Brain microvascular endothelial cell (primary cell): ENCODE measurements around the gene KRT80.

Source experiments
- DNase-seq: peaks from one replicate; pipeline ENCODE4 v3.0.0-alpha.2; 2020
- H3K27ac ChIP-seq: fragments of 250-450 bp; sonication (Bioruptor Pico); 2 replicates; pipeline ENCODE4 v1.5.1; 2020; ENCODE audit warnings: mild to moderate bottlenecking, moderate library complexity
- H3K27me3 ChIP-seq: fragments of 250-450 bp; sonication (Bioruptor Pico); replicated peaks from 2 replicates; pipeline ENCODE4 v1.5.1; 2020; ENCODE audit warnings: mild to moderate bottlenecking
- H3K36me3 ChIP-seq: fragments of 250-450 bp; sonication (Bioruptor Pico); replicated peaks from 2 replicates; pipeline ENCODE4 v1.5.1; 2020; ENCODE audit warnings: mild to moderate bottlenecking
- H3K4me3 ChIP-seq: 2 replicates; pipeline ENCODE4 v1.5.1; 2011; ENCODE audit warnings: low read depth, mild to moderate bottlenecking, control low read depth, low read length, moderate library complexity
- CTCF ChIP-seq: IDR thresholded peaks from 2 replicates; pipeline ENCODE4 v1.5.1; 2011; ENCODE audit warnings: low read depth, mild to moderate bottlenecking, moderate library complexity, low read length, control low read depth, inconsistent platforms; ENCODE audit errors: missing control alignments
- in situ Hi-C: cut with HindIII; loops from 2 replicates; pipeline ENCODE4 v1.10.0; 2017; ENCODE audit warnings: low sequenced_read_pairs, low pct_ligation_motif_present

KRT80 gene

GRCh38 chr12:52132754-52133161 lies 59.1 kb downstream of the KRT80 start:
- in situ Hi-C loops: no loop called here
- no peaks in the 10 kb centered on the region for H3K27me3 ChIP-seq
- DNase-seq: no peak
- H3K27ac ChIP-seq: no peak overlapping the region
- no peaks in the 10 kb centered on the region for H3K36me3 ChIP-seq
- TF ChIP-seq CTCF: no peak
- no peak overlapping the region for H3K4me3 ChIP-seq

- no peak for DNase-seq
- no peaks in the 10 kb centered on the region for H3K27me3 ChIP-seq
- TF ChIP-seq CTCF: no peak
- no peaks in the 10 kb centered on the region for H3K36me3 ChIP-seq
- in situ Hi-C loops: no loop called here
- no peak overlapping the region for H3K4me3 ChIP-seq
- no peak overlapping the region for H3K27ac ChIP-seq
These were observed 61.1 kb downstream of the KRT80 start for GRCh38 chr12:52130711-52131110.

- no peak for TF ChIP-seq CTCF
- no peak for DNase-seq
- no peak overlapping the region for H3K27ac ChIP-seq
- H3K4me3 ChIP-seq: no peak overlapping the region
- in situ Hi-C loops: no loop called here
- H3K27me3 ChIP-seq: no peaks in the 10 kb centered on the region
- H3K36me3 ChIP-seq: no peaks in the 10 kb centered on the region
These were observed 63.9 kb downstream of the KRT80 start for GRCh38 chr12:52127683-52128450.

GRCh38 chr12:52126605-52127578 lies 64.9 kb downstream of the KRT80 start:
- no peak overlapping the region for H3K4me3 ChIP-seq
- no peak for TF ChIP-seq CTCF
- no peaks in the 10 kb centered on the region for H3K36me3 ChIP-seq
- DNase-seq: peak; percentile 24
- in situ Hi-C loops: no loop called here
- H3K27me3 ChIP-seq: no peaks in the 10 kb centered on the region
- no peak overlapping the region for H3K27ac ChIP-seq

- TF ChIP-seq CTCF: no peak
- no peaks in the 10 kb centered on the region for H3K27me3 ChIP-seq
- H3K27ac ChIP-seq: no peak overlapping the region
- in situ Hi-C loops: no loop called here
- no peaks in the 10 kb centered on the region for H3K36me3 ChIP-seq
- DNase-seq: no peak
- no peak overlapping the region for H3K4me3 ChIP-seq
These were observed 65.7 kb downstream of the KRT80 start for GRCh38 chr12:52126050-52126604.
